ENCODE measurements around the gene B3GNT7. TPM values are rescaled to one million over a fixed set of nuclear protein-coding genes. Genes with fewer than 3 reads are reported as not detected.
A peak's percentile ranks its signal among the peaks of the same experiment; 100 is the strongest.
"Not testable (repeated sequence)": the region's sequence is repeated elsewhere in the genome, so short reads cannot be mapped to it uniquely, and the experiment has no call there.

The B3GNT7 gene
- total RNA-seq, 1 experiment from 2014 or later, result 6.1 TPM

- H2AFZ ChIP-seq (ENCODE audit: low read depth, low read length, poor library complexity, severe bottlenecking); H3K27ac ChIP-seq (ENCODE audit: low read depth, low read length); H3K9me3 ChIP-seq (ENCODE audit: control insufficient read depth in 1 of 2, insufficient read depth in 1 of 2, low read depth in 1 of 2, low read length in 2 of 2); intact Hi-C loops (cut with micrococcal nuclease); H3K4me2 ChIP-seq (ENCODE audit: low read length); DNase-seq (ENCODE audit: low read depth, low spot score); H3K27me3 ChIP-seq (ENCODE audit: insufficient read depth, low read length); BruUV-seq (replicated peaks); H3K9me2 ChIP-seq (ENCODE audit: insufficient read depth); H3K79me2 ChIP-seq (ENCODE audit: insufficient read depth, low read length); ATAC-seq; H3K4me3 ChIP-seq (replicated peaks in 1 of 2; ENCODE audit: low read depth in 1 of 2, low read length in 2 of 2); H3K9ac ChIP-seq (ENCODE audit: low read length); POLR2A ChIA-PET; H3K36me3 ChIP-seq (ENCODE audit: control insufficient read depth in 1 of 2, insufficient read depth in 2 of 2, low read length in 2 of 2); H4K20me1 ChIP-seq (ENCODE audit: insufficient read depth): not testable (repeated sequence)
- RAD21 ChIA-PET (ENCODE audit: low non-redundant PET in 1 of 2, low total read pairs in 2 of 2, uncharacterized antibody in 2 of 2, unreplicated experiment in 2 of 2), result interaction anchor here (0.7 to 0.9 kb wide), 2 partner anchors 161 to 297 kb away, joined by 3 to 4 read pairs; no protein-coding TSS in a partner anchor
- CTCF ChIA-PET, result interaction anchor here (0.7 to 1.7 kb wide), 4 partner anchors 103 to 296 kb away, joined by 3 to 7 read pairs (median 4); no protein-coding TSS in a partner anchor
- peak in 2 of 3 experiments; percentile 14 to 26; a peak in 1 of 6 replicates for TF ChIP-seq CTCF (IDR thresholded peaks at IDR 0.05 in 2 of 3, conservative IDR thresholded peaks at IDR 0.05 in 1 of 3; ENCODE audit: borderline replicate concordance in 1 of 3, insufficient read depth in 1 of 3, low read depth in 2 of 3, low read length in 2 of 3)
- peaks cover 7 to 20% of the 10 kb centered on the region in 2 experiments for H3K4me1 ChIP-seq (ENCODE audit: control insufficient read depth in 1 of 2, insufficient read depth in 2 of 2, low read length in 2 of 2)
These were observed 5.2 kb downstream of the B3GNT7 start for GRCh38 chr2:231400681-231401080.

GRCh38 chr2:231401101-231401500, 5.6 kb downstream of the B3GNT7 start:
- H3K27ac ChIP-seq (ENCODE audit: low read depth, low read length); H3K9ac ChIP-seq (ENCODE audit: low read length); BruUV-seq (replicated peaks); H3K4me3 ChIP-seq (replicated peaks in 1 of 2; ENCODE audit: low read depth in 1 of 2, low read length in 2 of 2); H2AFZ ChIP-seq (ENCODE audit: low read depth, low read length, poor library complexity, severe bottlenecking); RAD21 ChIA-PET (ENCODE audit: low non-redundant PET in 1 of 2, low total read pairs in 2 of 2, uncharacterized antibody in 2 of 2, unreplicated experiment in 2 of 2); ATAC-seq; H3K27me3 ChIP-seq (ENCODE audit: insufficient read depth, low read length); DNase-seq (ENCODE audit: low read depth, low spot score); intact Hi-C loops (cut with micrococcal nuclease); POLR2A ChIA-PET; H4K20me1 ChIP-seq (ENCODE audit: insufficient read depth); H3K36me3 ChIP-seq (ENCODE audit: control insufficient read depth in 1 of 2, insufficient read depth in 2 of 2, low read length in 2 of 2); H3K9me3 ChIP-seq (ENCODE audit: control insufficient read depth in 1 of 2, insufficient read depth in 1 of 2, low read depth in 1 of 2, low read length in 2 of 2); H3K79me2 ChIP-seq (ENCODE audit: insufficient read depth, low read length); H3K9me2 ChIP-seq (ENCODE audit: insufficient read depth); H3K4me2 ChIP-seq (ENCODE audit: low read length): not testable (repeated sequence)
- CTCF ChIA-PET, result interaction anchor here (0.7 to 1.7 kb wide), 4 partner anchors 103 to 297 kb away, joined by 3 to 7 read pairs (median 4); no protein-coding TSS in a partner anchor
- H3K4me1 ChIP-seq (ENCODE audit: control insufficient read depth in 1 of 2, insufficient read depth in 2 of 2, low read length in 2 of 2), result peaks cover 7 to 19% of the 10 kb centered on the region in 2 experiments

- BruUV-seq (replicated peaks); DNase-seq (ENCODE audit: low read depth, low spot score); H3K9me3 ChIP-seq (ENCODE audit: control insufficient read depth in 1 of 2, insufficient read depth in 1 of 2, low read depth in 1 of 2, low read length in 2 of 2); H4K20me1 ChIP-seq (ENCODE audit: insufficient read depth); H3K36me3 ChIP-seq (ENCODE audit: control insufficient read depth in 1 of 2, insufficient read depth in 2 of 2, low read length in 2 of 2); H3K27me3 ChIP-seq (ENCODE audit: insufficient read depth, low read length); H3K4me2 ChIP-seq (ENCODE audit: low read length); H3K9me2 ChIP-seq (ENCODE audit: insufficient read depth); CTCF ChIA-PET; intact Hi-C loops (cut with micrococcal nuclease); H2AFZ ChIP-seq (ENCODE audit: low read depth, low read length, poor library complexity, severe bottlenecking); RAD21 ChIA-PET (ENCODE audit: low non-redundant PET in 1 of 2, low total read pairs in 2 of 2, uncharacterized antibody in 2 of 2, unreplicated experiment in 2 of 2); H3K79me2 ChIP-seq (ENCODE audit: insufficient read depth, low read length); ATAC-seq; H3K4me3 ChIP-seq (replicated peaks in 1 of 2; ENCODE audit: low read depth in 1 of 2, low read length in 2 of 2); POLR2A ChIA-PET; H3K27ac ChIP-seq (ENCODE audit: low read depth, low read length); H3K4me1 ChIP-seq (ENCODE audit: control insufficient read depth in 1 of 2, insufficient read depth in 2 of 2, low read length in 2 of 2); H3K9ac ChIP-seq (ENCODE audit: low read length): not testable (repeated sequence)
These were observed 8.1 kb downstream of the B3GNT7 start for GRCh38 chr2:231403421-231404182.

- H3K4me2 ChIP-seq (ENCODE audit: low read length); H3K79me2 ChIP-seq (ENCODE audit: insufficient read depth, low read length); H3K27ac ChIP-seq (ENCODE audit: low read depth, low read length); H3K4me3 ChIP-seq (replicated peaks in 1 of 2; ENCODE audit: low read depth in 1 of 2, low read length in 2 of 2); CTCF ChIA-PET; intact Hi-C loops (cut with micrococcal nuclease); H3K36me3 ChIP-seq (ENCODE audit: control insufficient read depth in 1 of 2, insufficient read depth in 2 of 2, low read length in 2 of 2); H3K9me2 ChIP-seq (ENCODE audit: insufficient read depth); H3K27me3 ChIP-seq (ENCODE audit: insufficient read depth, low read length); RAD21 ChIA-PET (ENCODE audit: low non-redundant PET in 1 of 2, low total read pairs in 2 of 2, uncharacterized antibody in 2 of 2, unreplicated experiment in 2 of 2); H3K4me1 ChIP-seq (ENCODE audit: control insufficient read depth in 1 of 2, insufficient read depth in 2 of 2, low read length in 2 of 2); ATAC-seq; POLR2A ChIA-PET; H3K9ac ChIP-seq (ENCODE audit: low read length); H3K9me3 ChIP-seq (ENCODE audit: control insufficient read depth in 1 of 2, insufficient read depth in 1 of 2, low read depth in 1 of 2, low read length in 2 of 2); BruUV-seq (replicated peaks); H2AFZ ChIP-seq (ENCODE audit: low read depth, low read length, poor library complexity, severe bottlenecking); DNase-seq (ENCODE audit: low read depth, low spot score); H4K20me1 ChIP-seq (ENCODE audit: insufficient read depth): not testable (repeated sequence)
These were observed 8.7 kb downstream of the B3GNT7 start for GRCh38 chr2:231404183-231404578.
